T-helper 1 cell (primary cell): ENCODE data around the gene CASQ2.

Source experiments
- DNase-seq, 5 donors: peaks; one replicate each; pipeline ENCODE4 v3.0.0-alpha.2; 2012 to 2020

Gene CASQ2

DNA sequence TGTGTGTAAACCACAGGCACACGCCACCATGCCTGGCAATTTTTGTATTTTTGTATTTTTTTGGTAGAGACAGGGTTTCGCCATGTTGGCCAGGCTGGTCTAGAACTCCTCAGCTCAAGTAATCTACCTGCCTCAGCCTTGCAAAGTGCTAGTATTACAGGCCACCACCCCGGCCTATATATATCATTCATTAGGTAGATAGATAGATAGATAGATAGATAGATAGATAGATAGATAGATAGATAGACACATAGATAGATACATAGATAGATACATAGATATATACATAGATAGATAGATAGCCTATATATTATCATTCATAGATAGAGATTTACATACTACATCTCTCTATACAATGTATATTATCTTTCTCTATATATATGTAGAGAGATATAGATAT, 80.8 kb downstream of the CASQ2 start:
- DNase-seq, result no peak

DNA sequence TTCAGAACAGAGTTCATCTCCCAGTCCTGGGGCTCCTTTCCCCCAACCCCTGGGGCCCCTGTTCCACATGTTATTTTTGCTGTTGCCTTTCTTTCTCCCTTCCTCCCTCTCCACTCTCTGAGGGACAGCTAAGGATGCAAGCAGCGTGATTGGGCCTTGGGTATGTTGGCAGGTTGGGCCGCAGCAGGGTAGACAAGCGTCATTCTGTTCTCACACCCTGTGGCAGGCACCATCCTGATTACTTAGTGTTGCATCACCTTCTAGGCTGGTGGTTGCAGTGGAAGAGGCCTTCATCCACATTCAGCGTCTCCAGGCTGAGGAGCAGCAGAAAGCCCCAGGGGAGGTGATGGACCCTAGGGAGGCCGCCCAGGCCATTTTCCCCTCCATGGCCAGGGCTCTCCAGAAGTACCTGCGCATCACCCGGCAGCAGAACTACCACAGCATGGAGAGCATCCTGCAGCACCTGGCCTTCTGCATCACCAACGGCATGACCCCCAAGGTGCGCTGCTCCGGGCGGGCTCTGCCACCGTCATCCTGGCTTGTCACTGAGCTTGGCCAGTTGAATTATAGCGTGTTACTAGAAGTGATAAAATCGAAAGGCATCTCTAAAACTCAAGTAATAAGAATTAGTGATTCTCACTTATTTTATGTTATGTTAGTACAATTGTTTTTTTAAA, 83.3 kb downstream of the CASQ2 start:
- DNase-seq, result peak in 1 of 5 donors; percentile 12

DNA sequence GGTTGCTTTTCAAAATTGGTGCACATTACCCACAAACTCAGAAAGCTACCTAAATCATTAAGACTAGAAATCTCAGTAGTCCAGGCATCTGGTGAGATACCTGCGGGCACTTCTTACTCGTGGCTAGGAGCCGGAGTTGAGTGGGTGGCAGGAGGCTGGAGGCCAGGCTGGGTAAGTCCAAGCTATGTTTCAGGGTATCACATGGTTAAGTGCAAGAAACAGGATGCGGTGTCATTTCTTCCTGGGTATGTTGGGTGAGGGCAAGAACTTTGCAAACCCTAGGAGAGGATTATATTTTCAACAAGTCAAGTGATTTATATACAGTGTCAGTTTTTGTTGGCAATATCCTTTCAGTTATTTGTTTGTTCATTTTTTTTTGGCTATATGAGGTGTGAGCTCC, 85.7 kb downstream of the CASQ2 start:
- DNase-seq, result peak in 1 of 5 donors; percentile 3

DNA sequence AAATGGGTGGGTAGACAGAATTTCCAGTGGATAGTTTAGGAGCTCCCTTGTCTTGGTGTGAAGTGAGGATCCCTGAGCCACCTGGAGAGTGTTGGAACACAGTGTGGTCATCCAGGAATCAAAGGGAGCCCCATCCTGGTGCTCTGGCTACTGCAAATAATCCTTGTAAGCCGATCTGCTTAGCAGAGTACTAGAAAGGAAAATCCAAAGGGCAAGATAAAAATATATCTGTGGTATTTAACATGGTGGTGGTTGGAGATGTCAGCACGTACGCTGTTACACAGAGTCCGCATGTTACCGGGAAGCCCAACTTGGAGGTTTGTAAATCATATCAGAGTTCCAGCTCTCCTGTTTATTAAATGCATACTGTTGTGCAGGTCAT, 87.8 kb downstream of the CASQ2 start:
- no peak for DNase-seq

DNA sequence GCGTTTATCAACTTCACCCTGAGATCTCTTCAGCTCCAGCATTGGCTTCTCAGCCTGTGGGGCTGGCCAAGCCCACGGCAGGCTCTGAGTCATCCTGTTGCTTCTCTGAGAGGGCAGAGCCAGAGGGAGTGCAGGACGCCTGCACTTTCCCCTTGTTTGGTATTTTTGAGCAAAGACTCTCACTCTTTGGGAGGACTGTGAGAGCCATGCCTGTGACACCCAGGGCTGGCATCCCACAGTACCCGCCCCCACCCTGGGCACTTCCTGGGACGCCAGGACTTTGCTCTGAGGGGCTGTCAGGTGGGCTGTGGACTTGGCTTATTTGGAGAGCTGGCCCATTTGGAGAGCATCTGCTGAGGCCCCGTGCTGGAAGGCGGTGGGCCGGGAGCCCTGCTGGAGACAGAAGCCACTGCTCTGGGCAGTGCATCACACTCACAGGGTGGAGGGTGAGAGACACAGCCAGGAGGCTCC, 89.3 kb downstream of the CASQ2 start:
- DNase-seq, result no peak

DNA sequence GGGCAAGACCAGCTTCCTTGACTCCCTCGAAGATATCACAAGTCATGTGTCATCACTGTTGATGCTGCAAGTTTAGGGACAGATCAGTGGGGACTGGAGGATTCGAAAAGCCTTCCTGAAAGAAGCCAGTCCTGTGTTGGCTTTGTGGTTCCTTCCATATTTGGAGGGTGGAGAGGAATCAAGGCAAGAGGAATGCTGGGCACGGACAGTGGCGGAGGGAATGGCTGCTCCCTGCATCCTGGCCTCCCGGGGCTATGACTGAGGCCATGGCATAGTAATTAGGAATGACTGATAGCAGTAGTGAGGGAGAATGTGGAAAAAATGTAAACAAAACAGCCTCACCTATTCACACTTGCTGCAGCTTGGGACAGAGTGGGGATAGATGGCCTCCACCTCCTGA, 90.4 kb downstream of the CASQ2 start:
- DNase-seq, result no peak

DNA sequence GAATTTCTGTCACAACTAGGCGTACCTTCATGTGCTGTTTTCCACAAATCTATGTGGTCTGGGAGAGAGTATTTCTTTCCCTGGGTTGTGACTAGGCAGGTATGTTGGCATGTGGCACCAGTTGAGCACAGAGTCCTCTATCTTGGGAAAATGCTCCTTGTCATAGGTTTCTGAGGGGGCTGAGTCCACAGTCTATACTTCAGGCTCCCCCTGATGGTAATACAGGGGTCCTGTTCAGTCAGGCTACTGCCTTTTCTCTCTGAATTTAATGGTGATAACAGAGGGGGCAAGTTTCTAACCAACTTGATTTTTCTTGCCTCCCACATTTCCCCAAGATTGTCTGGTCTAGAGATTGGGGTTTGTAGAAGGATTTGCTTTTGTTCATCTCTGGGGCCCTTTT, 90.9 kb downstream of the CASQ2 start:
- no peak for DNase-seq

DNA sequence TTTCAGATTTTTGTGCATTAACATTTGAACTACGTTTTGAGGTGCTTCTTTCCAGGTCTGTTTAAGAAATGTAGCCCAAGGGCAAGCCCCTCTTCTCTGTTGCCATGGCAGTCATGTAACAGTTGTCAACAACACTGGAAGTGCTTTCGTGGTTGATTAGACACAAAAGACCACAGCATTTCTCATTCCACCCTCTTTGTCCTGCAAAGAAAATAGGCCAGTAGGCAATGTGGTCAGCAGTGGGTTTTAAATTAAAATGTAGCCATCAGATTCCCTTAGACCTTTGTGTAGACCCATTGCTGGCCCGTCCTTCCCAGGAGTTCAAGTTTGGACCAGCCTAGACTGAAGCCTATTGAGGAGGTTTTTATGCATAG, 91.3 kb downstream of the CASQ2 start:
- DNase-seq, result no peak

DNA sequence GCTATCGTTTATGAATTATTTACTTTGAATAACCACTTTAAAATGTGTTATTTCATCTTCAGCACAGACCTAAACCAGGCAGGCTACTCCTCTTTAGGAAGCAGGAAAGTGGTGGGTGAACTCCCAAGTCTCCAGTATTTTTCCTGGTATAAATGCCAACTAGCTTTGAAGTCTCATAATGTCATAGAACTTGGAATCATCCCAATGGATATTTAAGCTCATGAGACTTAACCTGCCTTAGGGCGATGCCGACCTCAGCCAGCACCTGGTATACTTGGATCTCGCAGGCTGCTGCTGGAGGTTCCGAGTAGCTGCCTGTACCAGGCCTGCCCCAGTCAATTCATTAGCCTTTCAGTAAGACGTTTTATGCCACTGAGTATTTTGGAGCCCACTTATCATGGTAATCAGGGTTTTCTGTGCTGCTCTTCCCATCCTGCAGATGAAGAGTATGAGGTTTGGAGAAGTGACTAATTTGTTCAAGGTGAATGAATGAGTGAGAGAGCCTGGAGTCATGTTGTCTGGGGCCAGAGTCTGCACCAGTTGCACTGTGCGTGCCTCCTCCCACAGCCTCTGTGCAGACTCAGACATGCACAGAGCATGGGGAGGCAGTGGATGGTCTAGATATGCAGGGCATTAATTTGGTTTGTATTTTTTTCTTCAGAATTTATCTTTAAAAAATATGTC, 91.9 kb downstream of the CASQ2 start:
- DNase-seq, result no peak

DNA sequence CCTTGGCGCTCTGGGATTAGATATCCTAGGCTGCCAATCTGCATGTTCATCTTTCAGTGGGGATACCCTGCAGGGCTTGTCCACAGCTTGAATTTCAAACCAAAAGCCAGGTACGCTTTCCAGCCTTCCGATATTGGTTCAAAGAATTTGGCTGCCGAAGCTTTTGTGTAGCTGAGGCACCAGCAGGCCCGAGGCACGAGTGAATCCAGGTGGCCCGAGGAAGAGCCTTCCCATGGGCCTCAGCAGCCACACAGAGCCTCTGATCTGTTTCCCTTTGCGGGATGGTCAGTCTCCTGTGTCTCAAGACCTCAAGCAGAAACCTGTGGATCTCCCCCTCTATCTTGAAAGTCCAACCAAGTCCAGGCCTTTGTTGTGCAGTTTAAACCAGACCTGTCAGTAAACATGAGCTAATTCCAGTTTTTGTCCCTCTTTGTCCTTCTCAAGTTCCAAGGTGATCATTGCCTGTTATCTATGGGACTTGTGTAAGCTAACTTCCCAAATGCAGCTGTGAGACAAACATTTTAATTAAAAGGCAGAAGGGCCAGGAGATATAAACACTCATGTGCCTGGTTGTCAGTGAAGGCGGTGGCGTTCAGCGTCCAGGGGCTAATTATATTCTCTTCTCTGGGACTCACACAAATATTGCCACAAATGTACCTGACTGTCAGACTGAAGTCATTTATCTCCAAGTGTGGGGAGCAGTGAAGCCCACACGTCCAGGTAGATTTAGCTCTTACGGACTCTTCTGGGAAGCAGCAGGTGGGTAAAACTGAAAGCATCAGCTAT, 96.1 kb downstream of the CASQ2 start:
- no peak for DNase-seq

DNA sequence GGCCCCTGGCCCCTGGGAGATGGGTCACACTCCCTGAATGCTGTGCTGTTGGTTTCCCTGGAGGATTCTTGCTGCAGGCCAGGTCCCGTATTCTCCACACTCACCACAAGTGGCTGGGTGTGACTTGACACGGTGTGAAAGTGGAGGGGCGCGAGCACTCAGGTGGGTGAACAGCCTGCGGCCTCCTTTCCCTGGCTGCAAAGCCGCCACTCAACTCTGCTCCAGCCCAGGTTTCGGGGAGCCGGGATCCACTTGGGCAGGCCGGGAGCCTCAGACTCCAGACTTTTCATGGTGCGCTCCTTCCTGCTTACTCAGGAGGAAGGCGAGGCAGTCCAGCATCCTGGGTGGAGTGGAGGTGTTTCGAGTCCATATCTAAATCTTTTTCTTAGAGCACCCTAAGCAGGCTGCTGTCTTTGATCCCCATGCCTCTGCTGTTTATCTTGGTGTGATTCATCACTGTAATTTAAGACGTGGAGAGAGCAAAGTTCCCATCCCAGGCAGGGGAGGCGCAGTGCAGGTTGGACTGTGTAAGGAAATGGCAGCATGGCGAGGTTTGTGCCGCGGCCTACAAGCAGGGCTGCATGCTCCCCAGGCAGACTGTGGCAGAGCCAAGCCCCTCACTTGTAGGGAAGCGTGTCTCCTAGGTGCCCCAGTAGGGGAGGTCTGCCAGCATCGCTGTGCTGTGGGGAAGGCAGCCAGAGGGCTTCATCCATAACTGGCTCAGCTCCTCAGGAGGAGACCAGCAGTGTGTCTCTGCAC, 97.2 kb downstream of the CASQ2 start:
- DNase-seq, result no peak

DNA sequence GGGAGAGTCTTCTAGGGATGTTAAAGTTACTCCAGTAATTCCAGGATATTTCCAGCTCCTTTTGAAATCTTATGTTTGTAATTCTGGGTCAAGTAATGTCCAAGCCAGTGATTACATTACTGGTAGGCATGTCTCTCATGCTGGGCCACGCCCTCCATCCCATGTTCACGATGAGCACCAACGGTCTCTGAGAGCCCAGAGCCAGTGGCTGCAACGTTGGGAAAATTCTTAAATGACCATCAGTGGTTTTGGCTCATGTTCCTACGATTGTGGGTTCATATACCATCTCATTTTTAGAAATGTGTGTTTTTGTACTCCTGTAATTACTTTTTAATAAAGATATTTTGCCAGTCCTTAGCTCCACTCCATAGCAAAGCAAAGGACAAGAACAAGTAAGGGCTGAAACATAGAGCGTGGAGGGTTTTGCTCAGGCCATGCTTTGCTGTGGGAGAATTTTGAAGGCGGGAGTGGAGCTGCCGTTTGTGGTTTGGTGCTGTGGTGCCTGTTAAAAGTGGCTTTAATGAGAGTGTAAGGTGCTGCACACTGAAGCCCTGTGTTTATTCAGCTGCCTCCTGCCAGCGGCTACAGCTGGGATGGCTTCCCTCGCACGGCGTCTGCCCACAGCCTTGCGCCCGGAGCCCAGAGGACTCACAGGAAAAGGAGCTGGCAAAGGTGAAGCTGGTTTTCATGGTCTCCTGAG, 97.9 kb downstream of the CASQ2 start:
- no peak for DNase-seq

DNA sequence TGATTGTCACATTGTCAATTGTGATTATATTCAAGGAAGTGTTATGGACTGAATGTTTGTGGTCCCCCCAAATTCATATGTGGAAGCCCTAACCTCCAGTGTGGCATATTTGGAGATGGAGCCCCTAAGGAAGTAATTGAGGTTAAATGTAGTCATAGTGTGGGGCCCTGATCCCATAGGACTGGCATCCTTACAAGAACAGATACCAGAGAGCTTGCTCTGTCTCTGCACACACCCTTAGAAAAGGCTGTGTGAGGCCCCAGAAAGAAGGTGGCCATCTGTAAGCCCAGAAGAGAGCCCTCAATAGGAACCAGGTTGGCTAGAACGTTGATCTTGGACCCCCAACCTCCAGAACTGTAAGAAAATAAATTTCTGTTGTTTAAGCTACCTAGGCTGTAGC, 98.6 kb downstream of the CASQ2 start:
- DNase-seq, result no peak

DNA sequence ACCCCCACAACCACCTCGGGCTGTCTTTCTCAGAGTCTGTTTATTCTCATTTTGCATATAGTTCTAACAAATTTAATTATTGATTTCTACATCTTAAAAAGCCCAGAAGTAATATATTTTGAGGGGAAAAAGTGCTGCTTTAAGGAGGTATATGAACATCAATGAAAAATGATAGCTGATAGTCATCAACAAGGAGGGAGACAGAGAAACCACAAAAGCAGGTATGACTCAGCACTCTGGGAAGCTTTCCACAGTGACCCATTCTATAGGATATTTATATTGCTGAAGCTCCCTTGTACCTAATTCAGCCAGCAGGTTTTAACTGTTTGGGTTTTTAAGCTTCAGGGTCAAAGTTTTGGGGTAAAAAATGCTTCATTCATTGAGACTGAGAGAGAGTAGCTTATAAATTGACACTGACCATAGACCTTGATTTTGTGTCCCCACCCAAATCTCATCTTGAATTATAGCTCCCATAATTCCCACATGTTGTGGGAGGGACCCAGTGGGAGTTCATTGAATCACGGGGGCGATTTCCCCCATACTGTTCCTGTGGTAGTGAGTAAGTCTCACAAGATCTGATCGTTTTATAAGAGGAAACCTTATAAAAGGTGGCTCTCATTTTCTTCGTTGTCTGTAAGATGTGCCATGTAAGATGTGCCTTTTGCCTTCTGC, 99.4 kb downstream of the CASQ2 start:
- DNase-seq, result peak in 1 of 5 donors; percentile 27

DNA sequence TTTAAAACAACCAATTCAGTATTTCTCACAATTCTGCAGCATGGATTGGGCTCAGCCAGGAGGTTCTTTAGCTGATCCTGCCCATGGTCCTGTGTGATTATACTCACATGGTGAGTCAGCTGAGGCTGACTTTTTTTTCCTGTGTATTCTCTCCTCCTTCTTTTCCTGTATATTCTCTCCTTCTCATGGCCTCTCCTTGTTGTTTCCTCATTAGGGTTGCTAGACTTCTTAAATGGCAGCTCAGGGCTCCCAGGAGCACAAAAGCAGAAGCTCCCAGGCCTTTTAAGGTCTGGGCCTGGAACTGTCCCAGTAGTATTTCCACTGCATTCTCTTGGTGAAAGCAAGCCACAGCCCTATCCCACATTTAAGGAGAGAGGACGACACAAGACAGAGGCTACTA, 99.9 kb downstream of the CASQ2 start:
- no peak for DNase-seq

DNA sequence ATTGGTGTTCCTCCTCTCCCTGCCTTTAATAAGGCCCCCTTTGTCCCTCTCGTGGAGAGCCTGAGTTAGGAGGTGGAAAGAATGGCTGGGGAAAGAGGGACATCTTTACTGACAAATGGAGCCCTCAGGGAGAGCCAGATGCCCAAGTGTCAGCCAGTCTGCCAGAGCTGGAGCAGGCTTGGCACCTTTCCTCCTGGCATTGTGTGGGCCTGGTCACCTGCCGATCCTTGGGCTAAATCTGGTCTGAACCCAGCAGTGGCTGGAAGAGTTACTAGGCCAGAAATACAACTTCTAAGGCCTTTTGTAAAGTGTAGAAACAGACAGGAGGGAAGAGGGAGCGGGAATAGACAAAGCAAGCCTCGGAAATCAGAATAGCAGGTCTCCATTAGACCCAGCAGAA, 101.8 kb downstream of the CASQ2 start:
- DNase-seq, result no peak

DNA sequence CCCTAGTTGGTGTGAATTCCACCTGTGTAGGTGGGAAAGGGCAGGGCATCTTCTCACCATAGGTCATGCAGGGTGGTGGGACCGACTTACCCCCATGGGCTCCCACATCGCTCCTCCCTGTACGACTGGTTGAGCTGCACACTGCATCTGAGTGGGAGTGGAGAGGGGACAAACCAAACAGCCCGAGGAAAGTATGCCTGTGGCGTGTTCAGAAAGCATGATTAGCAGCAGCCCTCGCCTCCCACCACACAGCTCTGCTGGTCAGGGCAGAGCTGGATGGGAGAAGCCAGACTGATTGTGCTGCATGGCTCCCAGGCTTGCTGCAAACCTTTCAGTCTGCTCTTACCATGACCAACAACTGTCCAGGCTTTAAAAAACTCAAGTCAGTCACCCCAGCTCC, 102.3 kb downstream of the CASQ2 start:
- no peak for DNase-seq

DNA sequence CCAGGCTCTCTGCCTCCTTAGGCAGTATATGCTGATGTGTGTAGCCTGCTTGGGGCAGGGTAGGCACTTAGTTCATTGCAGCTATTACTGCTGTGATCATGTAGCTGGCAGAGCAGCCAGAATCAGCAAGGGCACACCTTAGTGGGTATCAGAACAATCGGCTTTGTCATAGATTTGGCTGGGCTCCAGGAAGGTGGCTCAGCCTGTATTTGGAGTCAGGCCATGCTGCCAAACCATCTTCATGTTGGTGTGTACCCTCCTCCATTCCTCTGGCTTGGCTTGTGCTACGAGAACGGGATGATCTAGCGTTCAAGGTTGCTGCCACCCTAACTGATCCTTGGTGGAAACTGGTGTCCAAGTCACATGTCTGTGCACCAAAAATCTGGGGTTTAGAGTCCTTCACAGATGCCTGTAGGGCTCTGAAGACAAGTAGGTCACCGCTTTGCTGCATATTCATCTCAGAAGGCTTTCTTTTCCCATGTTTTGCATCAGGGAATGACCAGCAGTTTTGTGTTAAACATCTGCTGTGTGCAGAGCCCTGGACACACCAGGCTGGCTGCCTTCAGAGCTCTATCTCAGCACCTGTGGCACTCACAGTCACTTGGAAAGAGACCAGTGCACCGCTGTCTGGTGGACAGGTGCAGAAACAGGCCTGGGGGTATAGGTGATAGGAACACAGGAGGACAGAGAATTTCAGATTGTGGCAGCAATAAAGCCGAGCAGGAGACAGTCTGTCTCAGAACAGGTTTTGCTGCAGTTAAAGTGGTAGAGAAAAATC, 103.0 kb downstream of the CASQ2 start:
- DNase-seq, result no peak

DNA sequence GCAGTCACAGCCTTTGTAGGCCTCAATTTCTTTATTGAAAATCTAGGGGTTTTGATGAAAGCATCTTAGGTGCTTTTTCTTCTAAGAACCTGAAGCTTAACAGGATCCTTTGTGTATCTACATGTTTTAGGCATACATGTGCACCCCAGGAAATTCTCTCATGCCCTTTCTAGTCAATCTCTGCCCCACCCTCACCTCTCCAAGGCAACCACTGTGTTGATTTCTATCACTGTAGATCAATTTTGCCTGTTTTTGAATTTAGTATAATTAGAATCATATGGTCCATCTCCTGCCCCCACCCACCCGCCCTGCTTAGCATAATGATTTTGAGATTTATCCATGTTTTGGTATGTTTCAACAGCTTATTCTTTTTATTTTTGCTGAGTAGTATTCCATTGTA, 107.4 kb downstream of the CASQ2 start:
- DNase-seq, result no peak

DNA sequence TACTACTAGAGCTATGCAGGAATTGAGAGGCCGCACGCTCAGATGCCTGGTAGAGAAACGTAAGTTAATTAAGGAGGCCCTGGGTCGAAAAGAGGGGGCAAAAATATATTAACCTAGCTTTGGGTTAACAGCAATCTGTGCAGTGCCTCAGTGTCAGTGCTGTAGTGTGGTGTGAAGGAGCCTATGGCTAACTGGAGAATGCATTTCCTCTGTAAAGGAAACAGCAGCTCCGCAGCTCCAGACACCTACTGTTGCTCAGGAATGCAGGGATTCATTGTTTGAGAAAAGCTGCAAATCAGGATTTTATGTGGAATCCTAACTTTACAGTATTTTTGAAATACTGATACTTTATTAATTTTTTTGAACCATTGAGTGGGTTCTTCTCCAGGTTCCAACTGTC, 108.4 kb downstream of the CASQ2 start:
- no peak for DNase-seq

DNA sequence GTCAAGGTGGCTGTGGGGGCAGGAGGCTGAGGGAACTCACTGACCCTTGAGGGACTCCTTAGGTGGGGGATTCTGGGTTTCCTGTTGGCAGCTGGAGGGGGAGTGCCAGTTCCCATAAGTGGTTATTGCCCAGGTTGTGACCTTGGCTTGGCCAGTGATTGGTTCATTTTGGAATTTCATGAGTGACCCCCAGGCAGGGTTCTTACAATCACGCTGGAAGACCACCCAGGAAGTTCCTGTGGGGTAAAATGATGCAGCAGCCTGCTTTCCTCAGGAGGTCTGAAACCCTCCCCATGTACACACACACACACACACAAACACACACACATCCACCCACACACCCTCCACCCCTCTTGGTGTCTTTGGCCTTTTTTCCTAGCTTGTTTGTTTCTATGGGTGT, 109.9 kb downstream of the CASQ2 start:
- no peak for DNase-seq
